ENCODE measurements around the gene C1RL.
"Not testable (repeated sequence)": the region's sequence is repeated elsewhere in the genome, so short reads cannot be mapped to it uniquely, and the experiment has no call there.

C1RL gene

GRCh38 chr12:7061596-7061995, 47.4 kb downstream of the C1RL start:
- no peak for DNase-seq (ENCODE audit: low read depth in 2 of 2)

GRCh38 chr12:7061138-7061537, 47.9 kb downstream of the C1RL start:
- DNase-seq (ENCODE audit: low read depth in 2 of 2) = no peak

DNA sequence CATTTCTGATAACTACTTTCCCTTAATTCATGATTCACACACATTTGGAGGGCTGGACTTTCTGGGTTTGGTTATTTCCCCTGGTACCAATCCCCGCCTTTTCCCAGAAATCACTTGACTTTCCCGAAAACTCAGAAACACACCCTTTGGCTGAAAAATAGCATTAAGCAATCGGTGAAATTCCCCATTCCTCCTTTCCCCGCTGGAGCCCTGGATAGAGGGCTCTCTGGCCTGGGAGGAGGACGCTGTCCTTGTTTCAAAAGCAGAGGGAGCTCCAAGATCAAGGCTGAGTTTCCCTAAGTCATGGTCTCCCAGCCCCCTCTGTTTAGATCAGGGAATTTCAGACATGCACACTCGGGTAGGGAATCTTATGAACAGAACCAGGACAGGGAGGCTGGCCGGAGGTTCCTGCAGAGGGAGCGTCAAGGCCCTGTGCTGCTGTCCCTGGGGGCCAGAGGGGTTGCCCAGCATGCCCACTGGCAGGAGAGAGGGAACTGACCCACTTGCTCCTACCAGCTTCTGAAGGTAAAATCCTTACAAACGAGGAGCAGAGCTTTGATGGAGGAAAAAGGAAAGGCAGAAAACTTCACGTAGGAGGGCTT, 48.6 kb downstream of the C1RL start, which contains the start of gene C1S:
Gene C1S (plus strand): TSS at position 366 of the 602 bp plus-strand sequence. CDS start 1,195 bp downstream, outside the sequence.
- DNase-seq (ENCODE audit: low read depth in 2 of 2) = no peak

GRCh38 chr12:7059780-7060179, 49.2 kb downstream of the C1RL start:
- DNase-seq (ENCODE audit: low read depth in 2 of 2) = no peak

- no peak for DNase-seq (ENCODE audit: low read depth in 2 of 2)
Measured at GRCh38 chr12:7058850-7059395, 50.1 kb downstream of the C1RL start.

GRCh38 chr12:7058163-7058845, 50.7 kb downstream of the C1RL start:
- no peak for DNase-seq (ENCODE audit: low read depth in 2 of 2)

GRCh38 chr12:7055736-7056135, 53.3 kb downstream of the C1RL start:
- DNase-seq (ENCODE audit: low read depth in 2 of 2) = not testable (repeated sequence)

DNA sequence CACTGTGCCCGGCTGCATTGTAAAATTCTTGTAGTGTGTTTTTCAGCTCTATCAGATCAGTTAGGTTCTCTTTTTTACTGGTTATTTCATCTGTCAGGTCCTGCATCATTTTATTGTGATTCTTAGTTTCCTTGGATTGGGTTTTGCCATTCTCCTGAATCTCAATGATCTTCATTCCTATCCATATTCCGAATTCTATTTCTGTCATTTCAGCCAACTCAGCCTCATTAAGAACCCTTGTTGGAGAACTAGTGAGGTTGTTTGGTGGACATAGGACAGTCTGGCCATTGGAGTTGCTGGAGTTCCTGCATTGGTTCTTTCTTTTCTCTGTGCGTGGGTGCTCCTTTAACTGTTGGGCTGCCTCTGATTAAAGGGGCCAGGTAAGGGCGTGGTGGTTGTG, 54.1 kb downstream of the C1RL start:
- no peak for DNase-seq (ENCODE audit: low read depth in 2 of 2)

GRCh38 chr12:7049973-7050372, 59.0 kb downstream of the C1RL start:
- not testable (repeated sequence) for DNase-seq (ENCODE audit: low read depth in 2 of 2)

- not testable (repeated sequence) for DNase-seq (ENCODE audit: low read depth in 2 of 2)
Measured at GRCh38 chr12:7049445-7049951, 59.5 kb downstream of the C1RL start.

- DNase-seq (ENCODE audit: low read depth in 2 of 2) = no peak
Measured at GRCh38 chr12:7047306-7047705, 61.7 kb downstream of the C1RL start.

DNA sequence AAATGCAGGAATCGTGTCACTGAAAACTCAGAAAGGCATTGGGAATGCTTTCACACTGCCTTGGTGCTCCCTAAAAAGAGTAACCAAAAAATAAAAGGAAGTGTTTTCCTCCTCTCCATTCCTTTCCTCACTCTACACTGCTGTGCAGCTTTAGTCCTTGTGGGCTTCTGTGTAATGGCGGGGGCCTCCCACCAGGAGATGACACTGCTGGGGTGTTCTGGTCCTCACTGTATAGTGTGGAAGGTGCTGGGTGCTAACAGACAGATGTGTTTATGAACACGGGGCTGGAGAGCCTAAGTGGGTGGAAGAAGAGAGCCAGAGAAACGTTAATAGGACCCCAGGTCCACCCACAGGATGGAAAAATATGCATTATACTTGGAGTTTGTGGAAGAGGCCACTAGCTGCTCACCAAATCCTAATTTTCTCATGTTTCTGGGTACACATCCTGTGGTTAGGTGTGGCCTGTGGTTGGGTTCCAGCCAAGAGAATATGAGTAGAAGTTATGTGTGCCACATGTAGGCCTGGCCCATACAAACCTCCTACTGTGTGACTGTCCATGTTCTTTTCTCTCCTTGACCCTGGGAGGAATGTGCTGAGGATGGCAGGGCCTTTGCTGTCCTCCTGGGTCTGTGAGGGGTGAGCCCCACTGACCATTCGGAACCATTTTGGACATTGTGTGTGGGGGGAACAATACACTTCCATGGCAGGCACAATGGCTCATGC, 62.5 kb downstream of the C1RL start:
- DNase-seq (ENCODE audit: low read depth in 2 of 2) = no peak

DNA sequence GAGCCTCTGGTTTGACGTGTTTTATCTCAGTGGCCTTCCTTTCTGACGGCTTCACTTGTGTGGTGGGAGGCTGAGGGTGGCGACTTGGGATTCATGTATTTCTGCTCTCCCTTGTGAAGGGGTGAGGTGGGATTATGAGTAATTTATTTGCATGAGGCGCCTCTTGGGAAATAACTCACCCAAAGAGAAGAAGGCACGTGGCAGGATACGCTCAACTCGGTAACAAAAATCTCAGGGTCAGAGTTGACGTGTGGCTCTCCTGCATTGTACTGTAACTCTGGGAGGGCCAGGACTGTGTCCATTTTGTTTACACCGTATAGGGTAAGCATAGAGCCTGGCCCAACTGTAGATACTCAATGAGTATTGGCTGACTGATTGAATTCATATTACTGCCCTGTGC, 63.1 kb downstream of the C1RL start:
- no peak for DNase-seq (ENCODE audit: low read depth in 2 of 2)

All from stimulated activated CD8-positive, alpha-beta memory T cell treated with anti-CD3 and anti-CD28 coated beads, Interleukin-7, amount 100 ng/mL, for 4 hours (primary cell).